Skin of body (tissue), 2 donors: ENCODE measurements around the gene PI4KA. TPM values are rescaled to one million over a fixed set of nuclear protein-coding genes. Genes with fewer than 3 reads are reported as not detected.
"Not testable (repeated sequence)": the region's sequence is repeated elsewhere in the genome, so short reads cannot be mapped to it uniquely, and the experiment has no call there.

Source experiments
- DNase-seq: peaks from one replicate; lab custom pipeline; 2025; lab: John Stamatoyannopoulos, UW
- total RNA-seq: library from RNA; depleted of rRNA; stranded (reverse); fragments of >200 nt; gene quantifications from one replicate; pipeline ENCODE4 v1.2.3, GENCODE V29; 2014

Gene PI4KA
- total RNA-seq, 1 donor from 2014 or later, result 40.5 TPM

DNA sequence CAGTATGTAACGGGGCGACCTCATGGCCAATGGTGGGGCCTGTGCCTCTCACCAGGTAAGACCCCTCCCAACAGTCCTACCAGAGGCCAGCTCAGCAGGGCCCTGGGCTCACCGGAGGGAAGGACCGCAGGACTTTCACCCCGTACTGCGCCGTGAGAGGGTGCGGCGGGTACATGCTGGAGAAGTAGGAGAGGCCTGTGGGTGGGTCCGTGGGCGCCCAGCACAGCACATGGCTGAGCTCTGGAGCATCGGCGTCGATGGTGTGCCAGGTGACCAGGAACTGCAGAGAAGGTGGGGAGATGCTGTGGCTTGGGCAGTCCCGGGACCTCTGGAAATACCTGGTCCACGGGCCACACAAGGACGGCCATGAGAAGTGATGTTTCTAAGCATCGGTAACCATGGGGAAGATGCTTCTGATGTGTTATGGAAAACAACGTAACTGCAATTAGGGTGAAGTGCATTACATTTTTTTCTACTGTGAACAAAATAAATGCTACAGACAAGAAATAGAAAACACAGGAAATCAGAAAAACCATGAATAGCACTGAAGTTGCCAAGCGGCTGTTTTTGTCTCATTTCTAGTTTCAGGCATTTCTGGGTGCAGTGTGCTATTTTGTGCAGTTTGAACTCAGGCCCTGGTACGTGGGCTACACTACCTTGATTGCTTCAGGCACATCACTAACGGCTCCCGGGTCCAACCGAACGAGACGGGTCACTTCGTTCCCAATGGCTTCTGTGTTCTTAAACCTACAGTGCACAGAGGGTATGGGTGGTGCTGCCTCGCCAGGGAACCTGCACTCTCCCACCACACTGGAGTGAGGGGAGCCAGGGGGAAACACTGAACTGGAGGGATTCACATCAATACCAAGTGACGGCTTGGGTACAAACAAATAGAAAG lies 131.2 kb downstream of the PI4KA start:
- no peak for DNase-seq

DNA sequence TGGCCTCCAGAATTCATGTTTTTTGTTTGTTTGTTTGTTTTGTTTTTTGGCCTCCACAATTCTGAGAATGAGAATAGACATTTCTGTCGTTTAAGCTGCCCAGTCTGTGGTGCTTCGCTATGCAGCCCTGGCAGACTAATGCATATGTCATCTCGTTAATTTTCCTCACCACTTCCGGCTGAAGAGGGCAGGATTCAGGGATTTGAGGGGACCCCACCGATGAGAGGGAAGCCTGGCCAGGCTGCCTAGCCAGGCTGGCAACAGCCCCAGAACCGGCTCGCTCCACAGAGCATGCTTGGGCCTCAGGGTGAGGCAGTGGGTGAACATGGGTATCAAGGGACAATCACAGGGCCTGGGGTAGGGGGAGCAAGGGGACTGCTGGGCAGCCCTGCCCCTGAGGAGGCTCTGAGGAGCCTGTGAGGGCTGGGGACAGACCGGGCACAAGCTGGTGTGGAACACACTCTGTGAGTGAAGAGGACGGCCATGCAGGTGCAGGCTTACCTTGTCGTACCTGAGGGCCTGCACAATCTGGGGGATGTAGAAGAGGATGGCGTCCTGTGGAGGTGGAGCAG lies 132.5 kb downstream of the PI4KA start:
- no peak for DNase-seq

DNA sequence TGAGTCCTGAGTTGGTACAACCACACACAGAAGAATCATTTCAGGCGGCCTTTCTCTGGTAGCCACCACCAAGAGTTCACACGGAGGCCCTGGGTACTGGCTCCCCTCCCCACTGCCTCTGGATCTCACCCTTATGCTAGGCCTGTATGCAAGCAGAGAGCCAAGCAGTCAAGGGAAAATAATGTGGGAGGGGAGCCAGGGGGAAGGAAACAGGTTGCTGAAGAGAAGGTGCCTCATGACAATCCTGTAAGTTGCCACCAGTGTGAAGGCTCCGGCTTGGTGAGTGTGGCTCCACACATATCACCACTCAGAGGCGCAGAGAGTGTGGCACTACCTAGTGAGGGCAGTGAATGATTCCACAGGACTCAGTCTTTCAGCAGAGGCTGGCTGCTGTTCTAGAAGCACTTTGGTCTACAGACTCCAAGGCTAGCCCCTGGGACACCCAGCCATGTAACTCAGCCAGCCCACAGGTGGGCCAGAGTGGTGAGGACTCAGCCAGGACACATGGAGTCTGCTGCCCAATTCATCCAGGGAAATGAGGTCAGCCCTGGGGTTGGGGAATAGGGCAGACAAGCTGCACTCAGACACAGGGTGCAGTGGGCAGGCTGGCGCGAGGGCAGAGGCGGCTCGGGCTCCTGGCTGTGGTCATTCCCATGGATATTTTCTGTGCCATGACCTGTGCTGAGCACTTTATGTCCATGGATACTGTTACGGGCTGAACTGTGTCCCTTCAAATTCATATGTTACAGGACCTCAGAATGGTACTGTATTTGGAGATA lies 133.7 kb downstream of the PI4KA start:
- DNase-seq, result no peak

DNA sequence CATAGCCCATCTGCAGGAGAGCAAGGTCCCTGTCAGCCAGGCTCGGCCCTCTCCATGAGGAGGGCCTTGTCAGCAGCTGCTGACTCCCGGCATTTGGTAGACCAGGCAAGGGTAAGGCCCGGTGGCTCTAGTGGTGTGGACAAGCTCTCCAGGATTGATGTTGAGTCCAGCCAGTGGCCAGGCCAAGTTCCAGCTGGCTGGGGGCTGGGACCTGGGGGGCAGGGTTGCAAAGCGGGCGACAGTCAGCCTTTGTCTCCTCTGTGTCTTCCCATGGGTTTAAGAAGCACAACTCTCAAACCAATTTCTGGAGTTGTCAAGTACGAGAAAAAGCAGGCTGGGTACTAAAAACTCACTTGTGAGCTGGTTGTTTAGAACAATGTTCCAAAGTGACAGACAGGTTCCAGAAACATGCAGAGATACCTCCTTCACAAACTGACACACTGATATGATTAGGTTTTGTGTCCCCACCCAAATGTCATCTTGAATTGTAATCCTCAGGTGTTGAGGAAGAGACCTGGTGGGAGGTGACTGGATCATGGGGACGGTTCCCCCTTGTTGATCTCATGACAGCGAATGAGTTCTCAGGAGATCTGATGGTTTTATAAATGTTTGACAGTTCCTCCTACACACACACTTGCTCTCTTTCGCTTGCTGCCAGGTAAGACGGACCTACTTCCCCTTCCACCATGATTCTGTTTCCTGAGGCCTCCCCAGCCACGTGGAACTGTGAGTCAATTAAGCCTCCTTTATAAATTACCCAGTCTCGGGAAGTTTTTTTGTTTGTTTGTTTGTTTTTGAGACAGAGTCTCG lies 137.0 kb downstream of the PI4KA start:
- DNase-seq, result no peak

DNA sequence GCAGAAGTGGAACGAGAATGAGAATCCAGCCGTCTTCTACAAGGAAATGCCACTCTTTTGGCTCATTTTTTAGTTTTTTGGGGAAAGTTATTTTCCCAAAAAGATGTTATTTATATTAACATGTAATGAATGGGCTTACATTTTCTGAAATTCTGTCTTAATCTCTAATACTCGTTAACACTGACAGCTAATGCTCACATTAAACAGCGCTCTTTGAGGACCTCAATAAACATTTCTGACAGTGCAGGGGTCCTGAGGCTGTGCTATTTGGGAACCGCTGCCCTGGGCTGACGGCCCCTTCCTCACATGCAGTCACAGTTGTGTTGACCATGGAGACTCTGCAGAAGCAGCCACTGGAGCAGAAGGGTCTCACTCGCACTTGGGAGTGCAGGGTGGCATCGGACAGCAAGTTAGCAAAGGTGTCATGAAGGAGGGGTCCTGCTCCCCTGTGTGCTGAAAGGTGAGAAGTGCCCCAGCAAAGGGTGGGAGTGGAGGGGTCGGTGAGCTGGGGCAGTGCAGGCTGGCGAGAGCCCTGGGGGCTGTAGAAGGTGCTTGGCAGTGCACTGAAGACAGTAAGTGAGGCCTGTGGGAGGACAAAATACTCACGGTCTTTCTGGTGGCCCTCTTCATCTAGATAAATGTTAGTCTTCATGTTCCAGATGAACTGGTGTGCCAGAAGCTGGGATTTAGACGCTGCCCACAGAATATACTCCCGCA lies 137.8 kb downstream of the PI4KA start:
- DNase-seq, result no peak

DNA sequence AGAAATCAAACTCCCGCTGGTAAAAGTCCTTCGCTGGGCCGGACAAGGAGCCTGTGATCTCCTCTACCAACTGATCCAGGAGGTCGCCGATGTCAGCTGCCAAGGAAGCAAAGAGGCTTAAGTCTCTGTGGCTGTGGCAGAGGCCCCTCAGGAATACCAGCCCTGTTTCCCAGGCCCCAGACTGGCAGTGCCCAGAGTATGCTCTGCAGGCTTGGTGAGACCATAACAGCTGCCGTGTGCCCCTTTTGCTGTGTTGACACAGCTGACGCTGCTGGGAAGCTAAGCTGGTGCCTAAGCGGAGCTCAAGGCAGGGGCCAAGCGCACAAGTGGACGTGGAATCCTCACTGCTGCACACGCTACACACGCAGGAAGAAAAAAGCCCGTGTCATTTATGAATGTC lies 139.9 kb downstream of the PI4KA start:
- DNase-seq, result not testable (repeated sequence)

DNA sequence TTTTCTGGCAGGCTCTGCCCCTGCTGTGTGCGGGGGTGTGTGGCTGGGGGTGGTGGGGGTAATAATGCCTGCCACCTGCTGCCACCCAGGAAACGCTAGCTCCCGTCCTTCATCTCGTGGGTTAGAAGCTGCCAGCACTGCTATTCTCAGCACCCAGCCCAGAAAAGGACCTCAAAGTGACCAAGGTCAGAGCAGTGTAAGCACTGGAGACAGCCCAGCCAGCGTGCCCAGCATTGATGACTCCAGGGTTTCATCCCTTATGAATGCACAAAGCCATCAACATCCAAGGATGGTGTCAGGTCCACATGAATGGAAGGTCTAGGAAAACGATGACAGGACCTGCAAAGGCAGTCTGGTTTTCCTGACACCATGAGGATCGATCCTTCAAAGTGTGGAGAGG lies 140.6 kb downstream of the PI4KA start:
- DNase-seq, result not testable (repeated sequence)

DNA sequence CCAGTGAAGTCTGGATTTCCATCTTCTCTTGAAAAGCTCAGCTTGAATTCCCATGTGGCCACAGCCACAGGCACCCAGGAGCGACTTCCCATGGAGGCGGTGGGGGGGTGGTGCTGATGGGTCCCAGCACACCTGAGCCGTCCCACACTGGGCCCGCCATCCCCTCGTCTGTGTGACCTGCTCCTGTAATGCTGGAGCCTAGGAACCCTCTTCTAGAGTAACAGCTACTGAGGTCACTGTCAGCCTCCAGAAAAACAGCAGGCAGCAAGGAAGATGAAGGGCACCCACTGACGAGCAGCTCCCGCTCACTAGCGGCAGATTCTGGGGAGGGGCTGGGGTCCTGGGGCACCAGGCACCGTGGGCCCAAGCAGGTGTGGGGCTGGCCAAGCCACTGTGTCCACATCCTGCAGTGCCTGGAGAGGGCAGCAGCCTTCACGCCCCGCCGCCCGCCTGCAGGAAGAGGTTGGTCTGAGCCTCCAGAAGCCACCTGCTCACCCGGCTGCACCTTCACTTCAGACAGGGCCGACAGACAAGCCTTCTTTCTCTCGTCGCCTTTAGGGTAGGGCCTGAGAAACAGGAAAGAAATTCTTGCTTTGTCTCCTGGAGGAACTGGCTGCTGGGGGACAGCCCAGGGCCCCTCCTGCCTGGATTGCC lies 141.3 kb downstream of the PI4KA start:
- DNase-seq, result not testable (repeated sequence)

DNA sequence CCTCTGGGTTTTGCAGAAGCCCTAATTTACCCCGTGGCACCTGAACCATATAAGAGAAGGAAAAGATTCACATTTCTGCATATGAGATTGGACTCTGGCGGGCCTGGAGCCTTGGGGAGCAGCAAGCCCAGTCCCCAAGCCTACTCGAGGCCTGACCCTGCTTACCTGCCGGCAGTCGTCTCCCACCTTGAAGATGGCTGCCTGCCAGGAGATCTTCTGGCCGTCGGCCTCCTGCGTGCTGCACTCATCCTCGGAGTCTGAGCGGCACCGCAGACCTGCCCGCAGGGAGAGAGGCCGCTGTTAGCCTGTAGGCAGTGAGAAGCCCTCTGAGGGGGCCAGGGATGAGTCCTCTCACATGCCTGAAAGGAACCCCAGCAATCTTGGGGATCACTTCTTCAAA lies 145.5 kb downstream of the PI4KA start:
- DNase-seq, result not testable (repeated sequence)

DNA sequence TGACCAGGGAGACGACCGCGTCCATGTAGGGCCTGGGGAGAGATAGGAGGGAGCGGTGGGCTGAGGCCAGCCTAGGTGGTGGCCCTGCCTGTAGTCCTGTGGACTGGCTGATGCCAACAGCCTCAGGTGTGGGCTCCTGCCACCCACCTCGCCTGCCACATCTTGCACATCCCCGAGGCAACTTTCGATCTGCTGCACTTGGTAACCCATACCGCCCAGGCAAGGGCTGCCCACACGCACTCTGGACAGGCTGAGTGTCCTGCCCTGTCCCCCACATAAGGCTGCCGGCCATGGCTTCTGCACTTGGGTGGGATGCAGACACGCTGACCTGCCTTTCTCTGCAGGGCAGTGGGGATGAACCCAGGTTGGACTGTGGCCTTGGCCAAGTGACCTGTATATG lies 148.6 kb downstream of the PI4KA start:
- DNase-seq, result not testable (repeated sequence)

DNA sequence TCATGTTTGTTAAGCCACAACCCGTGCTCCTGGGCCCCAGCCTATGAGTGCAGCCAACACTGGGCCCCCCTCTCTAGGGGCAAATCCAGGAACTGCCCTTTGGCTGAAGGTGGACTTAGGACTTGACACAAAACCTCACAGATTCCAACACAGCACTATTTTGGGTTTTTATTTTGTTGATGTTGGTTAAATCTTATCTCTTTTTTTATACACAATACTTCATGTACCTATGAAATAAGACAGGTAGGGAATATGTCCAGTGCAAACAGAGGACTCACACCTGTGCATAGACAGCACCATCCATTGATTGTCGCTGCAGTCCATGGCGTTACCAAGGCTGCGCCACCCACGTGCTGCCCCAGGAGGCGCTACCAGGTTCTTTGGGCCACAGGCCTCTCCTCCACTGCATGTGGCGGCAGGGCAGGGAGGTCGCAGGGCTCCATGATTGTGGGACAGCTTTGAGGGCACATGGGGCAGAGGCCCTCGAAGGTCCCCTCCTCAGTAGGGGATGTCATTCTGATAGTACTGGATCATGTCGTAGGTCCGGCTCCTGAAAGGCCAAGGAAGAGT lies 151.0 kb downstream of the PI4KA start:
- not testable (repeated sequence) for DNase-seq

DNA sequence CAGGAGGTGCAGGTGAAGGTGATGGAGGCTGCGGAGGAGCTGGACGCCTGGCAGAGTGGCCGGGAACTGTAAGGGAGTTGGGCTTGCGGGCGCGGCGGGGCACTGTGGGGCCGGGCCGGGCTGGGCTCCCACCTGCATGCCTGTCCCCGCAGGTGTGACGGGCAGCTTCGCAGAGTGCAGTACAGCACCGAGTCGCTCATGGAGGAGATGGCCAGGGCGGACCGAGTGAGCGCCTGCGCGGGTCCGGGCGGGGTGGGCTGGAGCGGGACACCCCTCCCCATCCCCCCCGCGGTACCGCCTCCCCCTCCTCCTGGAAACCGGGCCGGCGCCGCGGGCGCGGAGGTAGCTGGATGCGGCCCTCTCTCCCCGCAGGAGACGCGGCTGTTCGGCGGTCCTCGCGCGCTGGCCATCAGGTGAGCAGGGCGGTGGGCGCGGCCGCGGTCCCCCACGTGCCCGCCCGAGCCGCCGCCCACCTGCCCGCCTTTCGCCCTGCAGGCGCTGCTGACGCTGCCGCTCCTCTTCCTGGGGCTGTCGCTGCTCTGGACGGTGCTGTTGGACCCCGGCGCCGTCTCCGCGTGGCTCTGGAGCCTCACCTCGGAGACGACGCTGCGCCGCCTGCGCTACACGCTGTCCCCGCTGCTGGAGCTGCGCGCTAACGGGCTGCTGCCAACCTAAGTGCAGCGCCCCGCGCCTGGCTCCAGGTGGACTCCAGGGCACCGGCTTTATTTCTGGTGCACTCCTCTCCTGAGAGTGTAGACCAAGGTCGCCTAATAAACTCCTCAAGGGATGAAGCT lies 154.6 kb downstream of the PI4KA start:
- DNase-seq, result not testable (repeated sequence)

DNA sequence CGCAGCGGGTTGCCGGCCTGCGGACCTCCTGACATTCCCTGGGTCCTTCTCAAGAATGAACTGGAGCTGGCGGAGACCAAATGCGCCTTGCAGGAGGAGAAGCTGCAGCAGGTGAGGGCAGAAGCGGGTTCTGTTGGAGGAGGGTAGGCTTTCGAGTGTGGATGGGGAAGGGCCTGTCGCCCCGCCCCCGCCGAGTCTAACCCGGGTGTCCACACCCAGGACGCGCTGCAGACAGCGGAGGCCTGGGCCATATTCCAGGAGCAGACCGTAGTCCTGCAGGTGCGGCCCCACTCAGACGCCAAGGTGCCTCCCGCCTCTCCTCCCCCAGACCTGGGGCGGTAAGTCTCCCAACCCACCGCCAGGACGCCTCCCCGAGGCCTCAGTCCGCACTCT lies 155.2 kb downstream of the PI4KA start:
- DNase-seq, result not testable (repeated sequence)

DNA sequence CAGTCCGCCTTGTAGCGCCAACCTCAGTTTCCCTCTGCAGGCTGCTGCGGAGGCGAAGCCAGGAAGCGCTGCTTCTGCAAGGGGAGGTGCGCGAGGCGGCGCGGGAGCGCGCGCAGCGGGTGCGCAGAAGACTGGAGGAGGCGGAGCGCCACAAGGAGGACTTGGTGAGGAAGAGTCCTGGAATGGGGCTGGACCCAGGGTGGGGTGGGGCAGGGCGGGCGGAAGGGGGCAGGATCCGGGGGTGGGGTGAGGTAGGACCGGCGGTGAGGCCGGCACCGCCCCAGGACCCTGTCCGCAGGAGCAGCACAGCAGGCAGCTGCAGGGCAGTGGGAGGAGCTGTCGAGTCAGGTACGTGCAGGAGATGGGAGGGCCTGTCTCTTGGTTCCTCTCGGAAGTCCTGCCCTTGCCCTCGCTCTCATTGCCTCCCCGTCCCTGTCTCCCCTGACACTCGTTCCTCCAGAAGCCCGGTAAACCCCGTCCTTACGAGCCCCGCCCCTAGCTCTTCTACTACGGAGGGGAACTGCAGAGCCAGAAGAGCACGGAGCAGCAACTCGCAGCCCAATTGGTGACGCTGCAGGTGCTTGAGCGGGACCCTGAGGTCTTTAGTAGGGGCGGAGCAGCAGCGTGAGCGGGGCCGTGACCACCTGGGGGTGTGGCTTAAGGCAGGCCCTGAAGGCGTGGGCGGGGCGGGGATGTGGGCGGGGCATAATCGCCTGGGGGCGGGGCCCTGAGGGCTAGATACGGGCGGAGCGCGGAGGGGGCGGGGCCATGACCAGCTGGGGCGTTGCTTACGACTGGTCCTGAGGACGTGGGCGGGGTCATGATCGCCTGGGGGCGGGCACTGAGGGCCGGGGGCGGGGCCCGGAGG lies 155.8 kb downstream of the PI4KA start:
- DNase-seq, result peak; percentile 60

DNA sequence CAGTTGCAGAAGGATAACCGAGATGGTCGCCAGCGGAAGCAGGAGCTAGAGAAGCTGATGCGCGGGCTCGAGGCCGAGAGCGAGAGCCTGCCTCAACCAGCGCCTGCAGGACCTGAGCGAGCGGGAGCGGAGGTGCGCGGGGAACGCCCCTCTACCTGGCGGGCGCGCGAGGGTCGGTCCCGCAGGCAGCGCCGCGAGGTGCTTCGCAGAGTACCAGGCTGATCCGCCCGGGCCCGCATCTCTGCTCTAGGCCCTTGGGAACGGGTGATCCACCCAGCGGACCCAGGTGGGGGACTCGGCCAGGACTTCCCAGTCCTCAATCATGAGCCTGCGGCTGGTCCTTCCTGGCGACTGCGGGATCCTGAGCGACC lies 156.5 kb downstream of the PI4KA start:
- not testable (repeated sequence) for DNase-seq

DNA sequence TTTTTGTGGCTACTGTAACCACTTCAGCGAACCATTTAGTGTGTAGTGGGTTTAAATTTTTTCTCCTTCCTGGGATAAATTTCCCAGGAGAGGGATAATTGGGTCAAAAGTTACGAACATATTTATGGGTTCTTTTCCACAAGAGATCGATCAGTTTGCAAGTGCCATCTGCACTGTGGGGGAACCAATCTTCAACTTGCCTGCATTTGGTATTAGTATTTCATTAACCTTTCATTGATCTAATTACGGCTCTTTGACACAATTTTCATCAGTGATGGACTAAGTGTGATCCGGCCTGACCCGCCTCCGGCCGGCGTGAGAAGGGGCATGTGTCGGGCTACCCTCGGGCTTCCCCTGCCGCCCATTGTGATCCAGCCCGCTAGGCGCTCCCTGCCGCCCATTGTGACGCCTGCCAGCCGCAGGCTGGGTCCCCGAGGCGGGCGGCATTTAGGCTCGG lies 156.9 kb downstream of the PI4KA start:
- not testable (repeated sequence) for DNase-seq

DNA sequence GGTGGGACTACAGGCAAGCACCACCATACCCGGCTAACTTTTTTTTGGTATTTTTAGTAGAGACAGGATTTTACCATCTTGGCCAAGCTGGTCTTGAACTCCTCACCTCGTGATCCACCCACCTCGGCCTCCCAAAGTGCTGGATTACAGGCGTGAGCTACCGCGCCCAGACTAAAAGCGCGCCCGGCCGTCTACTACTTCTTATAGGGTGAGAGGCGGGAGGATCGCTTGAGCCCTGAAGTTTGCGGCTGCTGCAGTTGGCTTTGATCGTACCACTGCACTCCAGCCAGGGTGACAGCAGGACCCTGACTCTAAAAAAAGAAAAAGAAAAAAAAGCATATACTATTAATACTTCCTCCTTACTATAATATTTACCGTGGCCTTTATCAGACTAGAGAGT lies 158.3 kb downstream of the PI4KA start:
- DNase-seq, result not testable (repeated sequence)

DNA sequence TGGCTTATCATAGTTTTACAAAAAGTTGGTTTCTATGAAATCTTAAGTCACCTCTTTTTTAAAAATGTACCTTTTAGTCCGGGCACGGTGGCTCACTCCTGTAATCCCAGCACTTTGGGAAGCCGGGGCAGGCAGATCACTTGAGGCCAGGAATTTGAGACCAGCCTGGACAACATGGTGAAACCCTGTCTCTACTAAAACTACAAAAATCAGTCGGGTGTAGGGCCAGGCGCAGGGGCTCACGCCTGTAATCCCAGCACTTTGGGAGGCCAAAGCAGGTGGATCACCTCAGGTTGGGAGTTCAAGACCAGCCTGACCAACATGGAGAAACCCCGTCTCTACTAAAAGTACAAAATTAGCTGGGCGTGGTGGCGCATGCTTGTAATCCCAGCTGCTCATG lies 158.8 kb downstream of the PI4KA start:
- DNase-seq, result not testable (repeated sequence)
